HG03066 (cell line): ENCODE measurements around the gene LYSMD1.
A peak's percentile ranks its signal among the peaks of the same experiment; 100 is the strongest.

Experiments used
- ATAC-seq: cut with Tn5 transposase; IDR thresholded peaks from one replicate; pipeline ENCODE4 v1.9.1; 2021; ENCODE audit warnings: low read depth; ENCODE audit not compliant: unreplicated experiment

Gene LYSMD1

DNA sequence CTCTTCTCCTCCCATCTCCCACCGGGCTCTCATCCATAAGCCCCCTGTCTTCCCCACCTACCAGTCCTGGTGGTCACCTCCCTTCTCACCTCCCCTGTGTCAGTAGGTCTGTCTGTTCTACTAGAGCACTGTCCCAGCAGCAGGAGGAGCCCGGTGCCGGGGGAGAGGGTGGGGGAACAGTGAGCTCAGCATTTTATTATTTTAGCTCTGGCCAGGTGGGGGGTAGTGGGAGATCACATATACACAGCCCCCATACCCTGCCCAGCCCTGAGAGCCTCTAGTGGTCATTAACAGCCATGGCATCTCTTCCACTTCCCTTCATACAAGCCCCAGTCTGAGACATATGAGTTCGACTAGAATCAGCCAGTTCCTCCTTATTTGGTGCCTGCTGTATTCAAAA, 10.2 kb upstream of the LYSMD1 start, which contains the start of gene TMOD4:
TSS of gene TMOD4 (minus strand) at position 119 of the 400 bp plus-strand sequence. CDS start 1,106 bp downstream, outside the sequence.
- ATAC-seq: no peak

DNA sequence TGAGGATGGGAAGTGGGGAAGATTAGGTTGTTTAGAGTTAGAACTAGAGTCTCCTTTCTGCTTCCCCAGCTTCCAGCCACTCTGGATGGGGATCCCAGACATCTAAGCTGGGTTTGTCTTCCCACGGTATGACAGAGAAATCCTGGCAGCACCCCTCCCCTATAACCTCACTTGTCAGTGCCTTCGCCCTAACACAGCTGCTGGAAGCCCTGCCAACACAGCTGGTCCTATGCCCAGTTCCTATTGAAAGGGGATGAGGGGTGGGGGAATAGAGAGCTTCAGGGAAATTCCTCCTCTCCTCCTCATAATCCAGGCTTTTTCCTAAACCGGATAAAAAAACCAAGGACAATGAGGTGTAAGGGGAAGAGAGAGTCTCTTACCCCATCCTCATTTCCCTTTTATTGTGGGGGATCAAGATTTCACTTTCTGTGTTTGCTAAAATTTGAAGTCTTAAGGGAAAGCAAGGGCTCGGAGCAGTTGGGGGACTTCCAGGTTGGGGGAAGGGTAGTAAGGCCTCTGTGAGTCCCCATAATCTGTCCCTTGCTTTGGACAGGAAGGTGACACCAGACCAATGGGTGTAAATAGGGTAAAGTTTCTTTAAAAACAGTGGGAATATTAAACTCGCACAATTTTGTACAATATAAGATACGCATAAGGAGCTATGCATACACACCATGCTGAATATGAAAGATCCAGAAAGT, 9.5 kb upstream of the LYSMD1 start:
- no peak for ATAC-seq

DNA sequence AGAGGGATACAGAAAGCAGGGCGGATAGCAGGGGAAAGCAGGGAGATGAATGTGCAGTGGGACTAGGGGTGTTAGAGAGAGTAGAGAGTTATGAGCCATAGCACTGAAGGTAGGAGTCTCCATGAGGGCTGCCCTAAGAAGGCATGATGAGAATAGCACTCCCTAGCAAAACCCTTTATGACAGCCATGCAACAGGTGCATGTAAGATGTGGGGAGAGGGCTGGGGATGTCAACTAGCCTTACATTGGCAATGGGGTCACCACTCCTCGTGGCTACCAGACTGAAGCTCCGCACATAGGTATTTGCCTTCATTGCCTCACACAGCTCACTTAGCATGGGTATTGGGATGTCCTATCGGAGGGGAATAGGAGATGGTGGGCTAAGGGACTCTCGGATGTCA, 5.5 kb upstream of the LYSMD1 start:
- no peak for ATAC-seq

DNA sequence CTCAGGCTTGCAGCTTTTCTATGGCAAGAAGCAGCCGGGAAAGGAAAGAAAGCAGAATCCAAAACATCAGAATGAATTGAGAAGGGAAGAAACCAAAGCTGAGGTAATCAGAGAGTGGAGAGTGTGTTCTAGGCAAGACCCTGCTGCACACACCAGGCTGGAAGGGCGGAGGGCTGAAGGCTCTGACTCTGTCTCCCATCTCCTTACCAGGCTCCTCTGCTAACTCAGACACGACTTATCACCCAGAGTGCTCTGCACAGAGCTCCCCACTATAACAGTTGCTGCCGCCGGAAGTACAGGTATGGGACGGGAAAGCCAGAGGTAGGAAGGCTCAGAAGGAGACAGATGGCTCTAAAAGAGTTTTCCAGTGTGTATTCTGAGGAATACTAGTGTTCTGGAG, 1.4 kb upstream of the LYSMD1 start:
- no peak for ATAC-seq

DNA sequence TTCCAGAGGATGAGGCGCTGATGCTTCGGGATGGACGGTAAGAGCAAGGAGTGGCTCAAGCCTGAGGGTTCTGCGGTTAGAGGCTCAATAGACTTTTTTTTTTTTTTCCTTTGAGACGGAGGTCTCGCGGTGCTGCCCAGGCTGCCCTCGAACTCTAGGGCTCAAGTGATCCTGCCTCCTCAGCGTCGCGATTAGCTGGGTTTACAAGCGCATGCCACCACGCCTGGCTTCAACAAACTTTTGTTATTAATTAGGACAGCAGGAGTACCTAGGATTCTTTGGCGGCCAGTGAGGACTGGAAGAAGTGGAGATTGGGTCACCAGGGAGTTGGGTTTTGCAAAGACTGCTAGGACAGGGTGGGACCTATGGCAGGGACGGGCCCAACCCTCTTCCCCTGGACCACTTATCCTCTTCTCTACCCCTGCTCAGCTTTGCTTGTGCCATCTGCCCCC, 829 bp upstream of the LYSMD1 start:
- no peak for ATAC-seq

DNA sequence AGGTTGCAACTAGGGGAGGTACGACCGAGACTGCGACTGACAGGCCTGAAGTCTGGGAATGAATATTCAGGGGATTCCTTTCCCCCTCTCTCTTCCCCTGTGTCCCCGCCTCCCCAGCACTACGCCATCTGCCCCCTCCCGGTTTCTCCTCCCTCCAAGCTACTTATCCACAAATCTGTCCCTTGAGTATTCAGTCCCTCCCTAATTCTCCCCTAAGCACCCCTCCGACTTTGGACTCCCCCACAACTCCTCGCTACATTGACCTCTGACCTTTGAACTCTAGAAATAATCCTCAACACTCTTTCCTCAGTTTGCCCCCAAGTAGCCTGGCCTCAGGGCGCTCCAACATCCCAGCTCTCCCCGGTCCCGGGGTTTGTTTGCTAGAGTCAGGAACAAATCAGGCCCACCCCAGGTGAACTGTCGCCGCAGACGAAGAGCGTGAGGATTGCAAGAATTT, 393 bp downstream of the LYSMD1 start:
- ATAC-seq: peak; percentile 11

DNA sequence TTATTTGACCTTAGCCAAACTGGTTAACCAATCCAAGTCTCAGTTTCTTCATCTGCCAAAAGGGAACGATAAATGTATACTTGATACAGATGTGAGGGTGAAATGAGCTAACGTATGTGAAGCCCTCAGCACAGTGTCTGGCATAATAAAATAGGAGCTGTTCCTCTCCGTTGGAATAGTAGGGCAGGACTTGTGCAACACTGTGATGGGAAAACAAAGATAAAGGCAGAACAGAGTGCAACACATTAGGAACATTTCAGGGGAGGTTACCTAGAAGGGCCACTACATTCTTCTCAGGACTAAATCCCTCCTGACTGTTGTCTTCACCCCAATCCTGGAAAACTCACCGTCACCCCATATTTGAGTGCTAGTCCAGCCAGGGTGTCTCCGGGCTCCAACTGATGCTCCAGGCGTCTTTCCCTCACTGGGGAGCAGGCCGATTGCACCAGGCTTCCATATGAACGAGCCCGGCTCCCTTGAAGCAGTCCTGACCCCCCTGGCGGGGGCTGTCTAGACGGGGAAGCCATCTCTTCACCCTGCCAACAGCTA, 896 bp downstream of the LYSMD1 start:
- no peak for ATAC-seq

DNA sequence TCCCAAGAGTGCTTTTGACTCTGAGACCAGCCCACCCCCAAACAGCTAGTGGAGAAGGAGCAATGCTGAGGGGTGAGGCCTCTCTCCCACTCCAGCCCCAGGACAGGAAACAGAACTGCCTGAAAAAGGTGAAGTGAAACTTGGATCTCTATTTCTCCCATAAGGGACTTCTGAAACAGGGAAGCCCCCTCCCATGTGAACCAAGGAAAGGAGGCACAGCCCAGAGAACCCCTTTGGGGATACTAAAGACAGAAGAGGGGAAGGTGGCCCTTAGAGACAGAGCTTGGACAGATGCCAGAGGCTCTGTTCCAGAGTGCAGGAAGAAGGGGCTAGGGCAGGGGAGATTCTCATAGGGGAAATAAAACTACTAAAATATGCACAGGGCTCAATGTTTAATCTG, 6.3 kb downstream of the LYSMD1 start:
- no peak for ATAC-seq

DNA sequence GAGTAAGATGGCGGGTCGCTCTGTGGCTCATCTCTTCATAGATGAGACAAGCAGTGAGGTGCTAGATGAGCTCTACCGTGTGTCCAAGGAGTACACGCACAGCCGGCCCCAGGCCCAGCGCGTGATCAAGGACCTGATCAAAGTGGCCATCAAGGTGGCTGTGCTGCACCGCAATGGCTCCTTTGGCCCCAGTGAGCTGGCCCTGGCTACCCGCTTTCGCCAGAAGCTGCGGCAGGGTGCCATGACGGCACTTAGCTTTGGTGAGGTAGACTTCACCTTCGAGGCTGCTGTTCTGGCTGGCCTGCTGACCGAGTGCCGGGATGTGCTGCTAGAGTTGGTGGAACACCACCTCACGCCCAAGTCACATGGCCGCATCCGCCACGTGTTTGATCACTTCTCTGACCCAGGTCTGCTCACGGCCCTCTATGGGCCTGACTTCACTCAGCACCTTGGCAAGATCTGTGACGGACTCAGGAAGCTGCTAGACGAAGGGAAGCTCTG, 6.9 kb downstream of the LYSMD1 start:
- ATAC-seq: no peak

DNA sequence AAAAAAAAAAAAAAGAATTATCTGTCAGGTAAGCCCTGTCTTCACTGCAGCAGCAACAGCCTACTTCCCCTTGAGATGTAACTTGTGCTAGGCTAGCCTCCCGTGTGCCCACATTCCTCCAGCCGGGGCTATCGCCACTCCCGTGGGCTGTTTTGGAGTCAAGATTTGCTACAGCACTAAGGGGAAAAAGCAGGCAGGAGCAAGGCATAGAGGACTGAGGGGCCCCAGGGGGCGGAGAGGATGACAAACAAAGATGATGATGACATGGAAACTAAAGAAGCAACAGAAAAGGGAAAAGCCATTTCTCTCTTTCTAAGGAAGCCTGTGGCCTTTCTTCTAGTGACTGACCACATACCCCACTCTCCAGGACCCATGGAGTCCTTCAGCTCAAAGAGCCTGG, 7.4 kb downstream of the LYSMD1 start:
- no peak for ATAC-seq

DNA sequence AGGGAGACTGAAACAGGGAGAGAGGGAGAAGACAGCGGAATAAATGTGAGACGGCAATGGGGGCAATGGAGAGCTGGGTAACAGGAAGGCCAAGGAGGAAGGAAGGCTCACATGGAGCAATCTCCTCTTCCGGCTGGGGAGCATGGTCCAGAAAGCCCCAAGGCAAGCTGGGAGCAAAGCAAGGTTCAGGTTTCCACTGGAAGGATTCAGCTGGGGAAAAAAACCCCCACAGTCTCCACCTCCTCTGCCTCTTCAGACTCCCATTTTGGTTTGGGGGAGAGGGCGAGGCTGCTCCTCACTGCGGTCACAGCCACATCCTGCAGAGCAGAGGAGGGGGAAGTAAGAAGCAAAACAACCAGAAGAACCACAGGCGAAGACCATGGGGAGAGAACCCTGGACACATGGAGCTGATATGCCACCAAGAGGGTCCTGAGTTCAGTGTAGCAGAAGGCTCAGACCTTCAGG, 8.6 kb downstream of the LYSMD1 start:
- ATAC-seq: no peak

DNA sequence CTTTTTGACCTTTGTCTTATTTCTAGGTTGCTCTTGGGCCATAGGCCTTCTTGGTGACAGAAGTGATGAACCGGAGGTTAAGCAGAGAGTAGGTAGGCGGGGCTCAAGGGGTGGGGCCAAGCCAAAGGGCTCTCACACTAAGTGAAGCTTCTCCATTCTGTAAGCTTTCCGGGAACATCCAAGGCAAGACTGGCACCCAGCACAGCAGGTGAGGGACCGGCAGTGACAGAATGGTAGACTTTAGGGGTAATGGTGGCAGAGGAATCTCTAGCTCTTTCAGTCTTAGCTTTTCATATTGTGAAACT, 9.2 kb downstream of the LYSMD1 start, which contains the start of gene TNFAIP8L2:
TSS of gene TNFAIP8L2 (plus strand) at position 135 of the 305 bp plus-strand sequence. CDS start 2,049 bp downstream, outside the sequence.
- peak; percentile 84 for ATAC-seq

DNA sequence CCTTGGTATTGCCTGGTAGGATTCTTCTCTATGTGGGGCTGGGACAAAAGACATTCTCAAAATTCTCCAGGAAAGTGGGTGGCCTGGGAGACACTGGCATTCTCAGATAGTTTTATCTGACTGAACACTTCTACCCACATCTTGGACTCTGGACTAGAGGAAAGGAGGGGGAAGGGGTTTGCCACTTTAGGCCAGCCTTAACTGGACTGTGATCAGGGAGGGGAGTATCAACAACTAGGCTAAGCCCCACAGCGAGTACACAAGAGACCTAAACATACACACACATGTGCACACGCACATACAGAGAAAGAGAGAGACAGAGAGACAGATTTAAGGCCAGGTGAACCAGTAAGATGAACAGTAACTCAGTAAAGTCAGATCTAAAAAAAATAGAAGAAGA, 18.0 kb downstream of the LYSMD1 start:
- no peak for ATAC-seq

DNA sequence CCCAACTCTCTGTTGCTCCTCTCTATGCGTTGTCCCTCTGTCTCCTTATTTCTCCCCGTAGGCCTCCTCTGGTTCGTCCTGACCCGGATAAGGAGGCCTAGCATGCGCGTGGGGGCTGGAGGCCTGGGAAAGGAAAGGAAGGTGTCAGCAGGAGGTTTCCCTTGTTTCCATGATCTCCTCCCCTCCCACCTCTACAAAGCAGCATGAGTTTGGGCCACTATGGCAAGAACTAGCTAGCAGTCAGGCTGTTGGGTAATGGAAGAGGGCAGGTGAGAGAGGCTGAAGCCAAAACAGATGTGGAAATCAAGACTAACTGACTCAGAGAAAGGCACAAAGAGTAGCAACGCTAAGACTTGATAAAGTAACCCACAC, 18.6 kb downstream of the LYSMD1 start:
- ATAC-seq: no peak

DNA sequence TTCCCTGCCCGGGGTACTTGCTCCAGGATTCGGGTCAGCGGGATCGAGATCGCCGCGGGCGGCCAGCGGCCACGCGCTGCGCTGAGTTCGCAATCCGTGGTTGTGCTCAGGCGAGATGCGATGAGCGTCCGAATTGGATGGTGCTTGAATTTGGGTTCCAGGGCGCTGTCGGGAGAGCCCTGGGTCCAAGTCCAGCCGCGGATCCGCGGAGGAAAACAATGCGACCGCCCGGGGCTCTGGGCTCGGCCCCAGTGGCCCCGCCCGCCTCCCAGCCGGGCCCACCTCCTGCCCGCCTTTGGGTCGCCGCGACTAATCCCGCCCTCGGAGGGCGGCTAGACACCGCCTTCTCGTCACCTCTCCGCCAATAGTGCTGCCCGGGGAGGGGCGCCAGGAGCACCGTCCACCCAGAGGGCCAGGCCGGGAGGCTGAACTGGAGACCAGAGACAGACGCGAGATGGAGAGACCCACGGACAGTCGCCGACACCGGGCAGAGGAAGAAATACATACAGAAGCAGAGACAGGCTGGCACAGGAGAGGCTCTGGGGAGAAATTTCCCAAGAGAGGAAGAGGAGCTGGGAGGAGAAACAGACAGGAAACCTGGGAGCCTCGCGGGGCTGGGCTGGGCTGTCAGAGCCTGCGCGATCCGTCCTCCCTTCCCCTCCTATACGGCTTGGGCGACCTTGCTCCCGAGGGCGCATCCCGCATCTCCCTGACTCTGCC, 19.1 kb downstream of the LYSMD1 start, which contains the start of gene SEMA6C:
TSS of gene SEMA6C (minus strand) at position 220 of the 720 bp plus-strand sequence. CDS start 4,010 bp downstream, outside the sequence.
- peak; percentile 95 for ATAC-seq

DNA sequence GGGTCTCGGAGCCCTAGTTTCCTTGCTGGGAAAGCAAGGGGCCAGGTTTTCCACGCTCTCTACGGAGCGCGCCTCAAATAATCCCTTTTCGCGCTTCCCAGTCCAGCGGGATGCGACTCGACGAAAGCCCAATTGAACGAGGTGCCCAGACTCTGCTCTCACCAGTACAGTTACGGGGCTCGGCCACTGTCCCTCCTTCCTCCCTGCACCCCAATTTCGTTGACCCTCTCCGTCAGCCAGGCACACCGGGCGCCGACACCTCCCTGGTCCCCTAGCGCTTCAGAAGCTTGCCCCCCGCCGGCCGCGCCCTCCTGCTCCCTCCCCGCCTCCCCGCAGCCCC, 19.7 kb downstream of the LYSMD1 start:
- peak; percentile 8 for ATAC-seq

DNA sequence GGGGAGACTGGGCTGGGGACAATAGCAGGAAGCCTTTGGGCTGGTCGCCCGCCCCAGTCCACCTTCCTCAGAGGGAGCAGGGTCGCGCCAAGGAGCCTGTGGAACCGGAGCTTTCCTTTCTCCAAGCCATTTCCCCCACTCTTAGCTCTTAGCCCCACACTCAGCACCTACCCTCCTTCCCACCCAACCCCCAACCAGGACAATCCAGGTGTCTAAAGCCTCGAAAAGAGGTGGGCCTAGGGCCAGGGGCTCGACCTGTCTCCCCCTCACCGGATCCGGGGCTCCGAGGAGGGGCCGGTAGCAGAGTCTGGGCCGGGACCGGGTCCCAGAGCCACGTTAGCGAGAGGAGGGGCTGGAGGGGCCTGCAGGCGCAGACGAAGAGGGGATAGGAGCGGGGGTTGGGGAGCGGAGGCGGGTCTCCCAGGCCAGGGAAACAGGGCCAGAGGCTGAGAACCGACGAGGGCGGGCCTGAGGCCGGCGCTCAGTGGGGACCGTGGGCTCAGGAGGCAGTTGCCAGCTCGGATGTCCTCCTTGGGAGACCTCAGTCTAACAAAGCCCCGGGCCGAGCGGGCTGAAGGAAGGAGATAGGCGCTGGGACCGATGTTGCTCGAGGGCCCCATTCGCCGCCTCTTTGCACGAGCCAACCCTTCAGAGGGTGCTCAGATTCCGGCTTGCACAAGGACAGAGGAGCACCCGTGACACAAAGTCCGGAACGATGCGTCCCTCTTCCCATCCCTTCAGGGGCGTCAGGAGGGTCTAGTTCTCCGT, 20.2 kb downstream of the LYSMD1 start:
- no peak for ATAC-seq

DNA sequence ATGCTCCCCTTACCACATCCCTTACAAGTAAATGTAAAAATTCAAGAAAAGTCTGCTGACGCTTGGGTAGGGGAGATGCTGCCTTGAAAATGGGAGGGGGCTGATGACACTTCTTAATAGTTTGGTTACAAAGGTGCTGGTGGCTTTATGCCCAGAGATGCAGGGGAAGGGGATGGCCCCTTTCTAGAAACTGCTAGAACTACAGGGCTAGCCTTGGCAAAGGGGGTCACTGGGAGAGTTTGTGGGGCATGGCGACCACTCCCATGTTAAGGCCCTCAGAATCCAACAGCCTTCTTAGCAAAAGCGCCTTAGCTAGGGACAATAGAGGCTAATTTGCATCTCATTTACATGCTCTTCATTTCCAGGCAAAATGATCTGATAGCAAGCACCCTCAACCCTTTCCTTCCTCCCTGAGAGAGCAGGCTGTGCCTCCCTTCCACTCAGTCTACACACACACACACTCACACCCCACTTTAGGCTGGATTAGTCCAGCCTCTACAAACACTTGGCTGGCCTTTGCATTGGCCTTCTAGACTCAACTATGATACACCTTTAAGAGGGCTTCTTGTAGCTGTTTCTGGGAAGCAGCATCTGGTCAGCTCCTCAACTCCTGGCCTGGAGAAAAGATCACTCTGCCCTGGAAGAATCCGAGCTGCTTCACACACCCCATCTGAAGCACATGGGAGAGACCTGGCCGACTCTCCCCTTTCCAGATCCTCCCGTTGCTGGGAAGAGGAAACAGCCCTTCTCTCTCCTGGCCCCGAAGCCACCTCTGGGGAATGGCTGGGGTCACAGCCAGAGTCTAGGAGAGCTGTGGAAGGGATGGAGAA, 21.0 kb downstream of the LYSMD1 start:
- no peak for ATAC-seq

DNA sequence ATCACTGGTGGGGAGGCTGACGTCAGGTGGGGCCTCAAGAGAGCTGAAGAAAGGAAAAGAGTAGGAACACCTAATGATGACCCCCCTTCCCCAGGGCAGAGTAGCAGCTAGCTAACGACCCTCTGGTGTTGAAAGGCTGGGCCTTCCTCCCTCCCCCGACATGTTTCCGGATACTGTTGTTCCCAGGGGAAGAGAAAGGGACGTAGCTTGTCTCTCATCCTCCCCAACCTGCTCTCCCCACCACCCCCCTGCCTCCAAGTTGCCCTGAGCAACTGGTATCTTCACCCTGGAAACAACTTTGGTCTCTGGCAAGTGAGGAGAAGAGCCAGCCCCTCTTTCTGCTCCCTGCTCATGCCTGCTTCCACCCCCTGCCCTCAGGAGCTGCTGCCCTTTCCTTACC, 21.7 kb downstream of the LYSMD1 start:
- ATAC-seq: no peak

DNA sequence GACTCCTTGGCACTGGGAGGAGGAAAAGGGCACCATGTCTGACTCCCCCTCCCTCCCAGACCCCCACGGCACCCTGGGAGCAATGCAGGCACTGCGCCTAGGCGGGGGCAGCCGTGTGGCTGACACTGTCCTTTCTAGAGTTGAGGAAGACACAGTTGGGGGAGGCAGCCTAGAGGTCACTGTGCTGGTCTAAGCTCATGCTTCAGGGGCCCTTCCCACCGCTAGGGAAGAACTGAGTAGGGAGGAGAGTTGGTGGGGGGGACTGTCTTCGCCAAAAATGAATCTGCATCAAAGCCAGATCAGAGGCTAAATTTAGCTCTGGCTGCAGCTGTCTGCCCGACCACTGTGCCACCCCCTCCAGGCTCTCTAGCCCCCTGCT, 22.7 kb downstream of the LYSMD1 start:
- no peak for ATAC-seq
